WTC11 (cell line): Measurements from ENCODE around the gene GPA33. TPM values are rescaled to one million over a fixed set of nuclear protein-coding genes. Genes with fewer than 3 reads are reported as not detected.

Experiments used
- ATAC-seq: fragments of 200-7000 bp; cut with Tn5 transposase; 2 replicates; pipeline ENCODE4 v1.10.0; 2021; ENCODE audit warnings: mild to moderate bottlenecking, moderate library complexity
- CTCF ChIA-PET: fragments of 300-600 bp; sonication (Branson Sonifier 250); formaldehyde crosslinking; loops from one replicate; lab custom pipeline; 2021; ENCODE audit warnings: antibody characterized with exemption; lab: Charles Lee
- POLR2A ChIA-PET: fragments of 350-600 bp; sonication (Branson Sonifier 250); formaldehyde crosslinking; loops from one replicate; lab custom pipeline; 2021; ENCODE audit warnings: antibody characterized with exemption; lab: Charles Lee
- DNase-seq: peaks from one replicate; pipeline ENCODE4 v3.0.0; 2021; ENCODE audit warnings: low spot score
- H3K27ac Mint-ChIP-seq: 2 replicates; pipeline ENCODE4 v1.8.0; 2021; ENCODE audit warnings: mixed read lengths
- H3K27me3 Mint-ChIP-seq: 2 replicates; pipeline ENCODE4 v1.8.0; 2021; ENCODE audit warnings: low read depth, mild to moderate bottlenecking, moderate library complexity, mixed read lengths
- H3K36me3 Mint-ChIP-seq: 2 replicates; pipeline ENCODE4 v1.8.0; 2021; ENCODE audit warnings: mixed read lengths
- H3K4me1 Mint-ChIP-seq: 2 replicates; pipeline ENCODE4 v1.8.0; 2022; ENCODE audit warnings: mixed read lengths
- H3K4me3 Mint-ChIP-seq: 2 replicates; pipeline ENCODE4 v1.8.0; 2021; ENCODE audit warnings: mild to moderate bottlenecking, moderate library complexity, mixed read lengths
- H3K9me3 Mint-ChIP-seq: 2 replicates; pipeline ENCODE4 v1.8.0; 2021; ENCODE audit warnings: mixed read lengths
- CBFB ChIP-seq: sonication (generic); formaldehyde crosslinking; IDR thresholded peaks from 2 replicates; pipeline ENCODE4 v1.8.1; 2022; ENCODE audit warnings: mild to moderate bottlenecking, low read depth, missing genetic modification reagents
- EMX1 ChIP-seq: fragments of 250-450 bp; sonication (Bioruptor Pico); IDR thresholded peaks from 2 replicates; pipeline ENCODE4 v1.8.0; 2021; ENCODE audit warnings: mild to moderate bottlenecking
- GTF2I ChIP-seq: fragments of 250-450 bp; sonication (Bioruptor Pico); conservative IDR thresholded peaks from 2 replicates; pipeline ENCODE4 v1.4.0; 2021; ENCODE audit warnings: mild to moderate bottlenecking
- OVOL2 ChIP-seq: fragments of 250-450 bp; sonication (Bioruptor Pico); IDR thresholded peaks from 2 replicates; pipeline ENCODE4 v1.9.0; 2021; ENCODE audit warnings: mild to moderate bottlenecking, borderline replicate concordance
- SMAD3 ChIP-seq: sonication (generic); formaldehyde crosslinking; IDR thresholded peaks from 2 replicates; pipeline ENCODE4 v1.8.0; 2022; ENCODE audit warnings: missing genetic modification reagents, mild to moderate bottlenecking, borderline replicate concordance
- SMAD4 ChIP-seq: sonication (generic); formaldehyde crosslinking; IDR thresholded peaks from 2 replicates; pipeline ENCODE4 v1.8.0; 2022; ENCODE audit warnings: mild to moderate bottlenecking, missing genetic modification reagents
- ZBTB21 ChIP-seq: sonication (generic); formaldehyde crosslinking; IDR thresholded peaks from 2 replicates; pipeline ENCODE4 v1.8.1; 2023; ENCODE audit warnings: mild to moderate bottlenecking, missing genetic modification reagents, borderline replicate concordance
- ZNF138 ChIP-seq: sonication (generic); formaldehyde crosslinking; conservative IDR thresholded peaks from 2 replicates; pipeline ENCODE4 v1.8.1; 2022; ENCODE audit warnings: mild to moderate bottlenecking, moderate library complexity, missing genetic modification reagents
- ZNF219 ChIP-seq: sonication (generic); formaldehyde crosslinking; IDR thresholded peaks from 2 replicates; pipeline ENCODE4 v1.8.0; 2023; ENCODE audit warnings: missing genetic modification reagents, mild to moderate bottlenecking, borderline replicate concordance
- ZNF317 ChIP-seq: sonication (generic); formaldehyde crosslinking; IDR thresholded peaks from 2 replicates; pipeline ENCODE4 v1.8.1; 2023; ENCODE audit warnings: low read depth, mild to moderate bottlenecking, moderate library complexity, missing genetic modification reagents, borderline replicate concordance
- ZNF396 ChIP-seq: fragments of 250-450 bp; sonication (Bioruptor Pico); IDR thresholded peaks from 2 replicates; pipeline ENCODE4 v1.8.0; 2021; ENCODE audit warnings: mild to moderate bottlenecking, moderate library complexity, borderline replicate concordance
- ZNF416 ChIP-seq: fragments of 250-450 bp; sonication (Bioruptor Pico); IDR thresholded peaks from 2 replicates; pipeline ENCODE4 v1.9.0; 2021; ENCODE audit warnings: mild to moderate bottlenecking, inconsistent platforms
- total RNA-seq: library from RNA; stranded (reverse); gene quantifications from 3 replicates; pipeline ENCODE4 v1.2.3, GENCODE V29; 2021
- TF ChIP-seq, protein P1 (sequence below): sonication (generic); formaldehyde crosslinking; IDR thresholded peaks from 2 replicates; pipeline ENCODE4 v1.8.1; 2023; ENCODE audit warnings: mild to moderate bottlenecking, missing genetic modification reagents, moderate library complexity
- TF ChIP-seq, protein P2 (sequence below): fragments of 200-600 bp; IDR thresholded peaks from 2 replicates; pipeline ENCODE4 v1.8.0; 2022; ENCODE audit warnings: antibody characterized with exemption
- TF ChIP-seq, protein P3 (sequence below): sonication (generic); formaldehyde crosslinking; IDR thresholded peaks from 2 replicates; pipeline ENCODE4 v1.8.0; 2023; ENCODE audit warnings: mild to moderate bottlenecking, missing genetic modification reagents
- TF ChIP-seq, protein P4 (sequence below): fragments of 250-450 bp; sonication (Bioruptor Pico); IDR thresholded peaks from 2 replicates; pipeline ENCODE4 v1.8.0; 2021; ENCODE audit warnings: mild to moderate bottlenecking
- TF ChIP-seq, protein P5 (sequence below): sonication (generic); formaldehyde crosslinking; conservative IDR thresholded peaks from 2 replicates; pipeline ENCODE4 v1.8.1; 2023; ENCODE audit warnings: mild to moderate bottlenecking, low read depth, missing genetic modification reagents, moderate library complexity

GPA33 gene
- total RNA-seq, 1 experiment from 2014 or later, result 0.63 TPM

DNA sequence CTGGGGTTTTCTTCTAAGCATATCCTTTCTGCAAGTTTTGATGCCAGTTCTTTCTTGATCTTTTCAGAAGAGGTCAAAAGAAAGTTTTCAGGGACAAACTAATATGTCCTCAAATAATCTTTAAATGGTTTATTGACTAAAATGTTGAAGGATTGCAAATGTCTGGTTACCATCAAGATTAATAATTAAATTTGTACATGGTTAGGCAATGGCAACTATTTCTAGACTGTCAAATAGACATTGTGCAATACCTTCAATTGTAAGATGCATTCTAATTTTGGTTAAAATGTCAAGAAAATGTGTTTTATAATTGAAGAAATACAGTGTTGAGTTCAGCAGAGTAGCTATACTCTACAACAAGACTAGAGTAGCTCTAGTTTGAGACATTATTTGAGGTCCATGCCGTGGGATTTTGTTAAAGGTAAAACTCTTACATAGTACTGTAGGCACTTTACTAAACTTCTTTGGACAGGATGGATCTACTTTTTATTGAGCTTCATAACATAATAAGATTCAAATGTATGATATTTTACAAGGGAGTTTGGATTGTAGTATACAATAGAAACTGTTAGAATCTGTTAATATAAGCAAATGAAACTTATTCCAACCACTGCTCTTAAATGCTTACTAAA lies 78.5 kb downstream of the GPA33 start:
- CTCF ChIA-PET, result interaction anchor here (0.6 kb wide), 1 partner anchor 166 kb away, joined by 3 read pairs; no protein-coding TSS in a partner anchor
- Mint-ChIP-seq H3K4me3 (no peak overlapping the region), H3K4me1 (peaks cover 2% of the 10 kb centered on the region), H3K36me3 (no peaks in the 10 kb centered on the region), H3K9me3 (no peaks in the 10 kb centered on the region), H3K27ac (no peak overlapping the region), H3K27me3 (no peaks in the 10 kb centered on the region)
- POLR2A ChIA-PET, result no interaction called here
- DNase-seq, result no peak
- TF ChIP-seq, protein P1, sequence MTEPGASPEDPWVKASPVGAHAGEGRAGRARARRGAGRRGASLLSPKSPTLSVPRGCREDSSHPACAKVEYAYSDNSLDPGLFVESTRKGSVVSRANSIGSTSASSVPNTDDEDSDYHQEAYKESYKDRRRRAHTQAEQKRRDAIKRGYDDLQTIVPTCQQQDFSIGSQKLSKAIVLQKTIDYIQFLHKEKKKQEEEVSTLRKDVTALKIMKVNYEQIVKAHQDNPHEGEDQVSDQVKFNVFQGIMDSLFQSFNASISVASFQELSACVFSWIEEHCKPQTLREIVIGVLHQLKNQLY (CRISPR knock-in tag), result no peak
- no peak for TF ChIP-seq SMAD4
- TF ChIP-seq GTF2I (CRISPR knock-in tag), result no peak
- TF ChIP-seq ZNF219 (CRISPR knock-in tag), result no peak
- TF ChIP-seq ZNF317 (CRISPR knock-in tag), result no peak
- no peak for TF ChIP-seq SMAD3 (CRISPR knock-in tag)
- TF ChIP-seq ZNF138 (CRISPR knock-in tag), result no peak
- no peak for TF ChIP-seq ZBTB21 (CRISPR knock-in tag)
- TF ChIP-seq, protein P2, sequence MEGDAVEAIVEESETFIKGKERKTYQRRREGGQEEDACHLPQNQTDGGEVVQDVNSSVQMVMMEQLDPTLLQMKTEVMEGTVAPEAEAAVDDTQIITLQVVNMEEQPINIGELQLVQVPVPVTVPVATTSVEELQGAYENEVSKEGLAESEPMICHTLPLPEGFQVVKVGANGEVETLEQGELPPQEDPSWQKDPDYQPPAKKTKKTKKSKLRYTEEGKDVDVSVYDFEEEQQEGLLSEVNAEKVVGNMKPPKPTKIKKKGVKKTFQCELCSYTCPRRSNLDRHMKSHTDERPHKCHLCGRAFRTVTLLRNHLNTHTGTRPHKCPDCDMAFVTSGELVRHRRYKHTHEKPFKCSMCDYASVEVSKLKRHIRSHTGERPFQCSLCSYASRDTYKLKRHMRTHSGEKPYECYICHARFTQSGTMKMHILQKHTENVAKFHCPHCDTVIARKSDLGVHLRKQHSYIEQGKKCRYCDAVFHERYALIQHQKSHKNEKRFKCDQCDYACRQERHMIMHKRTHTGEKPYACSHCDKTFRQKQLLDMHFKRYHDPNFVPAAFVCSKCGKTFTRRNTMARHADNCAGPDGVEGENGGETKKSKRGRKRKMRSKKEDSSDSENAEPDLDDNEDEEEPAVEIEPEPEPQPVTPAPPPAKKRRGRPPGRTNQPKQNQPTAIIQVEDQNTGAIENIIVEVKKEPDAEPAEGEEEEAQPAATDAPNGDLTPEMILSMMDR, result no peak
- TF ChIP-seq CBFB, result no peak
- no peak for TF ChIP-seq ZNF396 (CRISPR knock-in tag)
- TF ChIP-seq, protein P3, sequence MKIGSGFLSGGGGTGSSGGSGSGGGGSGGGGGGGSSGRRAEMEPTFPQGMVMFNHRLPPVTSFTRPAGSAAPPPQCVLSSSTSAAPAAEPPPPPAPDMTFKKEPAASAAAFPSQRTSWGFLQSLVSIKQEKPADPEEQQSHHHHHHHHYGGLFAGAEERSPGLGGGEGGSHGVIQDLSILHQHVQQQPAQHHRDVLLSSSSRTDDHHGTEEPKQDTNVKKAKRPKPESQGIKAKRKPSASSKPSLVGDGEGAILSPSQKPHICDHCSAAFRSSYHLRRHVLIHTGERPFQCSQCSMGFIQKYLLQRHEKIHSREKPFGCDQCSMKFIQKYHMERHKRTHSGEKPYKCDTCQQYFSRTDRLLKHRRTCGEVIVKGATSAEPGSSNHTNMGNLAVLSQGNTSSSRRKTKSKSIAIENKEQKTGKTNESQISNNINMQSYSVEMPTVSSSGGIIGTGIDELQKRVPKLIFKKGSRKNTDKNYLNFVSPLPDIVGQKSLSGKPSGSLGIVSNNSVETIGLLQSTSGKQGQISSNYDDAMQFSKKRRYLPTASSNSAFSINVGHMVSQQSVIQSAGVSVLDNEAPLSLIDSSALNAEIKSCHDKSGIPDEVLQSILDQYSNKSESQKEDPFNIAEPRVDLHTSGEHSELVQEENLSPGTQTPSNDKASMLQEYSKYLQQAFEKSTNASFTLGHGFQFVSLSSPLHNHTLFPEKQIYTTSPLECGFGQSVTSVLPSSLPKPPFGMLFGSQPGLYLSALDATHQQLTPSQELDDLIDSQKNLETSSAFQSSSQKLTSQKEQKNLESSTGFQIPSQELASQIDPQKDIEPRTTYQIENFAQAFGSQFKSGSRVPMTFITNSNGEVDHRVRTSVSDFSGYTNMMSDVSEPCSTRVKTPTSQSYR (CRISPR knock-in tag), result no peak
- TF ChIP-seq OVOL2, result no peak
- TF ChIP-seq EMX1, result no peak
- TF ChIP-seq, protein P4, sequence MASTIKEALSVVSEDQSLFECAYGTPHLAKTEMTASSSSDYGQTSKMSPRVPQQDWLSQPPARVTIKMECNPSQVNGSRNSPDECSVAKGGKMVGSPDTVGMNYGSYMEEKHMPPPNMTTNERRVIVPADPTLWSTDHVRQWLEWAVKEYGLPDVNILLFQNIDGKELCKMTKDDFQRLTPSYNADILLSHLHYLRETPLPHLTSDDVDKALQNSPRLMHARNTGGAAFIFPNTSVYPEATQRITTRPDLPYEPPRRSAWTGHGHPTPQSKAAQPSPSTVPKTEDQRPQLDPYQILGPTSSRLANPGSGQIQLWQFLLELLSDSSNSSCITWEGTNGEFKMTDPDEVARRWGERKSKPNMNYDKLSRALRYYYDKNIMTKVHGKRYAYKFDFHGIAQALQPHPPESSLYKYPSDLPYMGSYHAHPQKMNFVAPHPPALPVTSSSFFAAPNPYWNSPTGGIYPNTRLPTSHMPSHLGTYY (CRISPR knock-in tag), result no peak
- no peak for TF ChIP-seq ZNF416 (CRISPR knock-in tag)
- TF ChIP-seq, protein P5, sequence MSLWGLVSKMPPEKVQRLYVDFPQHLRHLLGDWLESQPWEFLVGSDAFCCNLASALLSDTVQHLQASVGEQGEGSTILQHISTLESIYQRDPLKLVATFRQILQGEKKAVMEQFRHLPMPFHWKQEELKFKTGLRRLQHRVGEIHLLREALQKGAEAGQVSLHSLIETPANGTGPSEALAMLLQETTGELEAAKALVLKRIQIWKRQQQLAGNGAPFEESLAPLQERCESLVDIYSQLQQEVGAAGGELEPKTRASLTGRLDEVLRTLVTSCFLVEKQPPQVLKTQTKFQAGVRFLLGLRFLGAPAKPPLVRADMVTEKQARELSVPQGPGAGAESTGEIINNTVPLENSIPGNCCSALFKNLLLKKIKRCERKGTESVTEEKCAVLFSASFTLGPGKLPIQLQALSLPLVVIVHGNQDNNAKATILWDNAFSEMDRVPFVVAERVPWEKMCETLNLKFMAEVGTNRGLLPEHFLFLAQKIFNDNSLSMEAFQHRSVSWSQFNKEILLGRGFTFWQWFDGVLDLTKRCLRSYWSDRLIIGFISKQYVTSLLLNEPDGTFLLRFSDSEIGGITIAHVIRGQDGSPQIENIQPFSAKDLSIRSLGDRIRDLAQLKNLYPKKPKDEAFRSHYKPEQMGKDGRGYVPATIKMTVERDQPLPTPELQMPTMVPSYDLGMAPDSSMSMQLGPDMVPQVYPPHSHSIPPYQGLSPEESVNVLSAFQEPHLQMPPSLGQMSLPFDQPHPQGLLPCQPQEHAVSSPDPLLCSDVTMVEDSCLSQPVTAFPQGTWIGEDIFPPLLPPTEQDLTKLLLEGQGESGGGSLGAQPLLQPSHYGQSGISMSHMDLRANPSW (CRISPR knock-in tag), result no peak
- ATAC-seq, result no peak
